Stimulated activated CD4-positive, alpha-beta T cell treated with anti-CD3 and anti-CD28 coated beads, Interleukin-4, amount 100 ng/mL, for 24 hours (primary cell): ENCODE measurements around the gene COPS3.

ENCODE experiments used
- DNase-seq: peaks from one replicate; pipeline ENCODE4 v3.0.0-alpha.2; 2020

The COPS3 gene

DNA sequence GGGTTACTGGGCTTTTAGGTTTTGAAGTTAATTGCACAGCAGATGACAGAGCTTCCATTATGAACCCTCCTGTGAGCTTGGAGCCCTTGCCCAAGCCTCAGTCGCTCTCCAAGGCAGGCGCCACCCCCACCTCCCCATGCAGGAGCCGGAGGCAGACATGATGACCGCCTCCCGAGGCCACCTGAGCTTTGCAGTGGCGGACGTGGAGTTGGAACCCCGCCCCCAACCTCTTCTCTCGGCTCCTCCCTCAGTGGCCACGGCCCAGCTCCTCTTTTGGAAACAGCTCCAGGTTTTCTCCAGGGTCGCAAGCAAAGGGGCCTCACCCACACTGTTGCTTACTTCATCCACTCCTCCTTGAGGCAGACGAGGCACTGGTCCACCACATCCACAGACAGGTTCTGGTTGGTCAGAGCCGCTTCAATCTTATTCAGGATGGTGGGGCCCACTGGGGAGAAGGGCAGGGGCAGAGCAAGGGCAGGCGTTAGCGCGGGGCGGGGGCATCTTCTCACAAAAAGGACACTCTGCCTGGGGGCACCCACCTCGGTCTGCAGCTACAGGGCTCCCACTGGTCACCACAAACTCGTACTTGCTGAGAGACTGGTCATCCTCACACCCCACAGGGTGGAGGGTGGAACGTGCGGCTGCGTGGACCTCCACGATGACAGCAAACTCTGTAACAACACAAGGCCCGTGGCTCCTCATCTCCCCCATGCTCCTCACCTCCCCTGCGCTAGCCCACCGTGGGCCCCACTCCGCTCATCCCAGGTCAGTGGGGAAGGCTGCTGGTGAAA, 66.2 kb downstream of the COPS3 start:
- DNase-seq, result no peak

DNA sequence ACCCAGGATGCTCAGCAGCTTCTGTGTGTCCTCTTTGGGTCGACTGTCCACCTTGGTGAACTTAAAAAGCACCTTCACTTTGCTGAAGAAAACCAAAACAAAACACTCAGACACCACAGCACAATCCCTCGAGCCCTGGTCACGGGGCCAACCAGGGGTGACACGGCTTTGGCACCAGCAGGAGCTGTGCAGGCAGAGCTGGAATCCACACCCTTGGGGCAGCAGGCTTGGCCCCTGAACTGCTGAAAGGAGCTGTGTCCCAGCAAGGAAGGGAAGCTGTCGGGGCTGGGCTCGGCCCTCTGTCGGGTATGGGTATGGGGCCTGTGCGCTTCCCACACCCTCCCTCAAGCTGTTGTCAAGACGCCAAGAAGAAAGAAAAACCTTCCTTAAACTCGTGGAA, 67.3 kb downstream of the COPS3 start:
- no peak for DNase-seq

DNA sequence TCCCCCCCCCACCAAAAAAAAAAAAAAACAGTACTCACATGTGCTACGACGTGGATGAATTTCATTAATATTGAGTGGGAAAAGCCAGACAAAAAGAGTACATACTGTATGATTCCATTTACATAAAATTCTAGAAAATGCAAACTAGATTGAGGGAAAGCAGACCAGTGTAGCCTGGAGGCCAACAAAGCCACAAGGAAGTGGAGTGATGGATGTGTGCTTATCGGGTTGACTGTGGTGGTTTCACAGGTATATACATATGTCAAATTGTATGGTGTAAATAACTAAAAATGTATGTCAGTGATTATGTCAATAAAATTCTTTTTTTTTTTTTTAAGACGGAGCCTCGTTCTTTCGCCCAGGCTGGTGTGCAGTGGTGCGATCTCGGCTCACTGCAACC, 73.0 kb downstream of the COPS3 start:
- DNase-seq, result no peak

DNA sequence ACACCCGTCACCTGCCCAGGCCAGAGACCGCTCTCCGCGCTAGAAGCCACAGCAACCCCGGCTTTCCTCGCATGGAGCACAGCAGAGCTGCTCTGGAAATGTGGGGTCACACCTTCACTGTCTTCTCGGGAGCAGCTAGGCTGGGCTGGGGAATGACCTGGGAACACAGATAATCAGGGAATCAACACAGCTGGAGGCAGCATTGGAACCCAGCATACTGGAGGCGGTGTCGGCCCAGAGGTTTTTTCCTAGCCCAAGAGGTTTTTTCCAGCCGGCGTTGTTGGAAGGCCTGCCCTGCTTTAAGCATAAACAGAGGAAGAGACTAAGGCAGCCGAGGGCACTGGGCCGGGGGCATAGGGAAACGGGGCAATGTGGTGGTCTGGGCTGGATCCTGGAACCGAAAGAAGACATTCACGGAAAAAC, 74.1 kb downstream of the COPS3 start:
- DNase-seq, result no peak

DNA sequence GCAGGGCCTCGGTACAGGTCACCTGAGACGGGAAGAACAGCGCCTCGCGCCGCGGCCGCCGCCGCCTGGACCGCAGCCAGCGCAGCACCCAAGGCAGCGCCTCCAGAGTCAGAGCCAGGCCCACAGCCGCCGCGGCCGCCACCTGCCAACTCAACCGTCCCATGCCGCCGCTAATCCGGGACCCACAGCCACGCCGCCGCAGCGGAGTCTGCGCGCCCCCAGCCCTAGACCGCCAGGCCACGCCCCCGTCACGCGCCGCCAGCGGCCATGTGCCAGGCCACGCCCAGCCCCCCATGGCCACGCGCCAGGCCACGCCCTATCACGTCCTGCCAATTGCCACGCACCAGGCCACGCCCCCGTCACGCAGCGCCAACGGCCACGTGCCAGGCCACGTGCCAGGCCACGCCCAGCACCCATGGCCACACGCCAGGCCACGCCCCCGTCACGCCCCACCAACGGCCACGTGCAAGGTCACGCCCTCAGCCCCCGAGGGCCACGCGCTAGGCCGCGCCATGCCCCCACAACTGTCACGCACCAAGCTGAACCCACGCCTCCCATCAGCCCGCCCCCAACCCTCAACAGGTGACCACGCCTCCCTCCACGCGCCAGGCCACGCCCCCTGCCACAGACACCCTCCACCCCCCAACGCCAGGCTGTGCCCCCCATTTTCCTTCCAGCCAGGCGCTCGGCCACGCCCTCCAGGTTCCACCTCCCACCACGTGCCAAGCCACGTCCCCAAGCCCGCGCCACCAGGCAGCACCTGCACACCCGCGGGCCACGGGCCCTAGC, 74.7 kb downstream of the COPS3 start, which contains the start of gene PLD6:
Gene PLD6, minus strand, starts transcription at position 210 of the 789 bp plus-strand sequence. Its CDS starts 47 bp downstream, at position 163.
- DNase-seq, result peak; percentile 94

DNA sequence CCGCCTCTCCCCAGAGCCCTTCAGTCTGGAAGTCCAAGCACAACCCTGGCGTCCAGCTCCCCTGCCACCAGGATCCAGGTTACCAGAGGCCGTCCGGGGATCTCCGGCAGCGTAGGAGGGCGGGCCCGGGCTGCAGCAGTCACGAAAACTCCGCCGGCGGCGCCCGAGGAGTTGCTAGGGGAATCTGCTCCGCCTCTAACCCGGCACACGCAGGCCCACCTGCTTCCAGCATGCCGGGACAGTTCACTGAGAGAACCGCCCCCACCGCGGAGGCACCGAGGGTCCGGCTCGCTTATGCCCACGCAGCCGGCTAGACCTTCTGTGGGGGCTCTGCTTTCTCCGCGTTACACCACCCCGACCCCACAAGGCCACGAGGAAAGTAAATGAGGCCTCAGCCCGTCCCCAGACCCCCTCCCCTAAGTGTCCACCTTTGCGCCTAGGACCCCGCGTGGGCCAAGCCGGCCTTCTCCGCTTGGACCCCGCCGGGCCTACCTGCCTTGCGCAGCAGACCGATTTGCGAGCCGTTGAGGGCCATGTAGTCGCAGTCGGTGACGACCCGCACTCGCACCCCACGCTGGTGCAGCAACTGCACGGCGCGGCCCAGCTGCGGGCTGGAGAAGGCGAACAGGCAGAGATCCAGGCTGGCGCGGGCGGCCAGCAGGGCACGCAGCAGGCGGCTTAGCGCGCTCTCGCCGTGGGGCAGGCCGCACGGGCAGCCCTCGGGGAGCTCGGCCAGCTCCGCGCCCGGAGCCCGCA, 75.5 kb downstream of the COPS3 start:
- DNase-seq, result peak; percentile 72

DNA sequence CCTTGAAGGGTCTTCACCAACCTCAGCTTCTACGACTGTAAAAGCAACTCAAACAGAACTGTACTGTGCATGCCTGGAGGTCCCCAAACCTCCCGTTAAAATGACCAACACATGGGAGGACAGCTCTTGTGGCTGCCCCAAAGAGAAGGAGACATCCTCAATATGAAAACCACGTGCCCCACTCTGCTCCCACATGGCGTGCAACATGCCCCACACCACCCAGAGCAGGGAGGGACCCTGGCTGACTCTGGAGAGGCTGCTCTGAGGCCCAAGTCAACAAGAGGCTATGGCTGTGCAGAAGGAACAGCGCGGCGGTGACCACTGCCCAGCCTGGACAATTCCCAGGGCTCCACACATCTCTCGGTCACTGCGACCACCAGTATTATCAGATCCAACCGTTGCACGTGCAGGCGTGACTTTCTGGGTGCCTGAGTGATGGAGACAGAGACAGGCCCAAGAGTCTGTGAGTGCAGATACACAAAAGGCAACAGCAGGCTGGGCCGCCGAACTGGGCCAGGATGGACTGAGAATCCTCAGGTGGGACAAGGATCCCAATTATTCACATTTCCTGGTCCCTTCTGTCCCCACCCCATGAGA, 76.3 kb downstream of the COPS3 start:
- DNase-seq, result no peak

DNA sequence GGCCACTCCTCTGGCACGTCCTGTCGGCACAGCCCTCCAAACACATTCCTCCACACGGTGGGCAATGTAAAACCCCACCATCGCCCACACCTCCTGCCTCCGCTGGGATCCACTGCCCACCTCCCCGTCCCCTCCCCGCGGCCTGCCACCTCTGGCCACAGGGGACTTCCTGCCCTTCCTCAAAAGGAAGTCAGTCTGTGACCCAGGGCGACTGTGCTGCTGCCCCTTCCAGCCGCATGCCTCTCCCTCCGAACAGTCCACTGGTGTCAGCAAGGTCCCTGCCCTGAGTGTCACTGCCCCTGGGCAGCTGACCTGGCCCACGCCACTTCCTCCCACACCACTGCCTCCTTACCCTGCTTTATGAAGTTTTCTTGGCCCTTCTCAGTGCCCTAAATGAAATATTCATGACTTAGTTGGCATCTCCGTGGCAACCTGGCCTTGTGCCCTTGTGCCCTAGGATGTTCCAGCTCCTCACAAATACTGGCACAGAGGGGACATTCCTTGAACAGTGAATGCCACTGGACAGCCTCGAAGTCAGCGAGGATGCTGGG, 76.9 kb downstream of the COPS3 start:
- no peak for DNase-seq

DNA sequence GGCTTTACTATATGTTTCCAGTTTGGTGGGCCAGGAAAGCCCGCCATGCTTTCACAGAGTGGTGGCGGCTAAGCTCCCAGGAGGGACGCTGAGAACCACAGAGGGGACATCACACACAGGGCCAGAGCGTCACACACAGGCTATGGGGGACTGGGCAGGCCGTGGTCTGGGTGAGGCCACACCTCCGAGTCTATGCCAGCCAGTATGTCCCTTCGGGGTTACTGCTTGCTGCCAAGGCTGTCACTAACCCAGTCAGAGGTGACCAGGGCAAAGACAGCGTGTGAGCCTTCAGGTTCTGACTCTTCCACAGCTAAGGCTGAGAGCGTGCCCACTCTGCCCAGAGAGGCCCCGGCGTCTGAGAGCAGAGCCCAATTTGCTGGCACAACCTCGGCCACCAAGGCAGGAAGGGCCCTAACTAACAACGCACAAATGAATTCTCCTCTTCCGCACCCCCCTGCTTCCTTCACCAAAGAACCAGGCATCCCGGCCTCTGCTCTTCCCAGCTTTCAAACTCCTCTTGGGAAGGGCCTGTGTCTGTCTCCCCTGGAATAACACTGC, 77.8 kb downstream of the COPS3 start:
- no peak for DNase-seq

DNA sequence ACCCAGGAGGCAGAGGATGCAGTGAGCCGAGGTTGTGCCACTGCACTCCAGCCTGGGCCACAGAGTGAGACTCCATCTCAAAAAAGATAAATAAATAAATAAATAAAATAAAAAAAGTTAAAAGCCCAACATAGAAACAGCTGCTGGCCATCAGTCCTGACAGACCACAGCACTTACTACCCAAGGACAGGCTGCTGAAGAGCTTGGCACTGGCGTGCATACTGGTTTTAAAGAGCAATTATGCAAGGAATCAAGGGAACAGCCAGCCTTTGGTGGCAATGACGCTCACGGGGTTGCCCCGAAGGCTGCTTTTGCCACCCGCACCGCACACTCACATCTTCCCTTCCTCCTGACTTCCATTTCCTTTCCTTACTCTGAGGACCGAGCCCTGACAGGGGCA, 79.1 kb downstream of the COPS3 start:
- DNase-seq, result no peak

DNA sequence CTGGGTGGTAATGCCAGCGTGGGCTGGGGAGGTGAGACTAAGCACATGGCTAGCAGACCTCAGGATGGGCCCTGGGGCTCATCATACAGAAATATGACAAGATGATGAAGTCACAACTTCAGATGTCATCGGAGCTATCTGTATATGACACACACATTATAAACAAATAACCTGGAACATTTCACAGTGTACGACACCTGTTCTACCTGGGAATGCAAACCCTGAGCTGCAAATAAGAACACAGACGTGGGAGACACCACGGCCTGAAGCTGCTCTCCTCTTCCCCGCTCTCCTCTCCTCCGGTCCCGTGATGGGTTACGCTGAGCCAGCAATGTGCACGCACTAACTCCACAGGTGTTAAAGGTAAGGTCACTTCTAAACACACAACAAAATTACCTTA, 79.8 kb downstream of the COPS3 start:
- DNase-seq, result no peak

DNA sequence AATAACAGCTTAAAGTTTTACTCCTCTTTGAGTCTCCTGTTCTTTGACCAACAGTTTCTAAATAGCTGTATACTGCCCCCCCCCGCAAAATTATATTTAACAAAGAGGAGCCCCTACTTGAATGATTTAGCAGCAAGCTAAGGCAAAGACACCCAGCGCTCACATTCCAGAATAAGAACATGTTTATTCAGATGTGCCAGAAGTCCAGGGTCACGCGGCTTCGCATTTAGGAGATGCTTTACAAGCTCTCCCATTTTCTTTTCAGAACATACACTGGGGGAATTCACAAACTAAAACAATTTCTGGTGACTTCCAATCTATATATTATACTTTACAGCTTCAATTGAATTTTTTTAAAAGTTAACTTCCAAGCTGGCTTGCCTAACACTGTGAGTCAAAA, 80.2 kb downstream of the COPS3 start:
- no peak for DNase-seq

DNA sequence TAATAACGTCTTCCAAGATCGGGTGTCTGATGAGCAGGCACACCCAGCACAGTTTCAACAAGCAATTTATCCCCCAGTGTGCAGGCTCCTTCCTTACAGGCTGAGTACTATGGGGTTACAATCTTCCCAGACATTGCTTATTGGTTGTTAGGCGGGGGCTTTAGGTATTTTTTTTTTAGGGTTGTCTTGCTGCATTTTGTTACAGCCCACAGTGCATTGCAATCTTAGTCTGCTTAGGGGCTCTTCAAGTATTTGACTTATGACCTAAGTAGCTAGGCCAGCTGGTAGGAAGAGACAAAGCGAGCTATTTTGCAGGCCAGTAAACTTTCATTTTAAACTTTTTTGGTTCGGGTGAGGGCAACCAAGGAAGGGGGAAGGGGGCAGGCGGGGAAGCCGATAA, 80.7 kb downstream of the COPS3 start:
- DNase-seq, result no peak

DNA sequence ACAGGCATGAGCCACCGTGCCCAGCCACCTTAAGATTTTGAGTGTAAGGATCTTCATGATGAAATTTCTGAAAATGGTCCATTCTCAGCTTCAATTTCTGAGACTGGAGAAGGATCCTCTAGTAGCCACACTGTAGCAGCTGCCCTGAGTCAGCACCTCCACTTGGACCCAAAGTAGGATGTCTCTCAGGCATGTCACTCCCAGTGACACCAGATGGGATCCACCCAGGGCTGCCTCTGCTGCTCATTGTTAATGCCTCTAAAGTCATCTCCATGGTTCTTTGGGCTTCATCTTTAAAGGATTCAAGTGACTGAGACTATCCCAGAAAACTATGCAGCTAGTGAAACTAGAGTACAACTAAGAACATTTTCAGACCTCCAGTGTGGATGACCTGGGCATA, 82.8 kb downstream of the COPS3 start:
- no peak for DNase-seq

DNA sequence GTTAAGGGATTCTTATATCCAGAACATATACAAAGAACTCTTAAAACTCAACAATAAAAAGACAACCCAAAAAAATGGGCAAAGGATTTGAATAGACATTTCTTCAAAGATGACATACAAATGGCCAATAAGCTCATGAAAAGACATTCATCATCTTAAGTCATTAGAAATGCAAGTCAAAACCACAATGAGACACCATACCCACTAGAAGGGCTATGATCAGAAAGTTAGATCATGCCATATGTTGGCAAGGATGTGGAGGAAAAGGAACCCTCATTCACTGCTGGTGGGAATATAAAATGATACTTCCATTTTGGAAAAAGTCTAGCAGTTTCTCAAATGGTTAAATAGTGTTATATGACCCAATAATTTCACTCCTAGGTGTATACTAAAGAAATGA, 84.3 kb downstream of the COPS3 start:
- DNase-seq, result no peak
